ENCODE data around the gene PIM2.
"Not testable (repeated sequence)": the region's sequence is repeated elsewhere in the genome, so short reads cannot be mapped to it uniquely, and the experiment has no call there.

PIM2 gene

GRCh38 chrX:48894891-48895290 is 23.9 kb downstream of the PIM2 start:
- no peaks in the 10 kb centered on the region for H3K9me3 ChIP-seq (ENCODE audit: control insufficient read depth, insufficient read depth, low read length)
- no peaks in the 10 kb centered on the region for H3K36me3 ChIP-seq (ENCODE audit: control insufficient read depth, insufficient read depth, low read length)
- DNase-seq (ENCODE audit: low read depth, low spot score), result no peak
- H3K27ac ChIP-seq (ENCODE audit: low read length), result no peak overlapping the region
- WGBS (ENCODE audit: insufficient coverage, insufficient read length), result no CpG with 5 or more reads among the region's 6 CpGs
- H3K4me3 ChIP-seq (ENCODE audit: low read length), result no peak overlapping the region
- no peaks in the 10 kb centered on the region; the same call in none of the 2 replicates for H3K4me1 ChIP-seq (ENCODE audit: control insufficient read depth, insufficient read depth, low read length)
- H3K27me3 ChIP-seq (ENCODE audit: control insufficient read depth, insufficient read depth, low read length), result no peaks in the 10 kb centered on the region

GRCh38 chrX:48893556-48894348 is 25.1 kb downstream of the PIM2 start:
- no peak for DNase-seq (ENCODE audit: low read depth, low spot score)

DNA sequence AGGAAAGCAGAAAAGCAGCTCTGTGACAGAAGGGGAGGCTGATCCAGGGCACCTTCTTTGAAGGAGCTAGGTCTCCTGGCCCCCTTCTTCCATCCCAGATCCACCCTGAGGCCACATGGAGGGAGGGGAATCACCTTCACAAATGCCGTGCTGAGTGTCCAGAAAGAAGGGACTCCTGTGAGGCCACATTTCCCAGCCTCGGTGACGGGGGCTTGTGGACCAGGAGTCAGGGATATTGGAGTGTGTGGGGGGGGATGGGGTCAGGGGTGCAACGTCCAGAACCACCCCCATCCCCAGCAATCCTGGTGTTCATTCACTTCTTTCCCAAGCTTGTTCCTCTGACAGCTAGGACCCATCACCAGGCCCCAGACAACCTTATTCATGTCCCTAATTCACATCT is 25.9 kb downstream of the PIM2 start:
- Histone ChIP-seq H3K4me3 (ENCODE audit: low read length) (no peak overlapping the region), H3K9me3 (ENCODE audit: control insufficient read depth, insufficient read depth, low read length) (no peaks in the 10 kb centered on the region), H3K27ac (ENCODE audit: low read length) (no peak overlapping the region), H3K27me3 (ENCODE audit: control insufficient read depth, insufficient read depth, low read length) (no peaks in the 10 kb centered on the region), H3K36me3 (ENCODE audit: control insufficient read depth, insufficient read depth, low read length) (no peaks in the 10 kb centered on the region), H3K4me1 (ENCODE audit: control insufficient read depth, insufficient read depth, low read length) (no peaks in the 10 kb centered on the region; the same call in 1 of the 2 replicates)
- DNase-seq (ENCODE audit: low read depth, low spot score), result no peak
- WGBS (ENCODE audit: insufficient coverage, insufficient read length), result no CpG with 5 or more reads among the region's 4 CpGs

More at GRCh38 chrX:48893556-48894348, 25.1 kb downstream of the PIM2 start:
- Histone ChIP-seq H3K4me1 (ENCODE audit: control insufficient read depth, insufficient read depth, low read length) (no peaks in the 10 kb centered on the region; the same call in none of the 2 replicates), H3K9me3 (ENCODE audit: control insufficient read depth, insufficient read depth, low read length) (no peaks in the 10 kb centered on the region), H3K36me3 (ENCODE audit: control insufficient read depth, insufficient read depth, low read length) (no peaks in the 10 kb centered on the region), H3K27me3 (ENCODE audit: control insufficient read depth, insufficient read depth, low read length) (no peaks in the 10 kb centered on the region), H3K27ac (ENCODE audit: low read length) (no peak overlapping the region), H3K4me3 (ENCODE audit: low read length) (no peak overlapping the region)
- no CpG with 5 or more reads among the region's 16 CpGs for WGBS (ENCODE audit: insufficient coverage, insufficient read length)

- no peak for DNase-seq (ENCODE audit: low read depth, low spot score)
- Histone ChIP-seq H3K36me3 (ENCODE audit: control insufficient read depth, insufficient read depth, low read length) (no peaks in the 10 kb centered on the region), H3K4me3 (ENCODE audit: low read length) (peak overlapping the region; percentile 66; the same call in 1 of the 2 replicates), H3K9me3 (ENCODE audit: control insufficient read depth, insufficient read depth, low read length) (no peaks in the 10 kb centered on the region), H3K4me1 (ENCODE audit: control insufficient read depth, insufficient read depth, low read length) (no peaks in the 10 kb centered on the region; the same call in 1 of the 2 replicates), H3K27ac (ENCODE audit: low read length) (no peak overlapping the region), H3K27me3 (ENCODE audit: control insufficient read depth, insufficient read depth, low read length) (no peaks in the 10 kb centered on the region)
- WGBS (ENCODE audit: insufficient coverage, insufficient read length), result no CpG with 5 or more reads among the region's 68 CpGs
Observed at GRCh38 chrX:48891402-48892288, 27.2 kb downstream of the PIM2 start.

DNA sequence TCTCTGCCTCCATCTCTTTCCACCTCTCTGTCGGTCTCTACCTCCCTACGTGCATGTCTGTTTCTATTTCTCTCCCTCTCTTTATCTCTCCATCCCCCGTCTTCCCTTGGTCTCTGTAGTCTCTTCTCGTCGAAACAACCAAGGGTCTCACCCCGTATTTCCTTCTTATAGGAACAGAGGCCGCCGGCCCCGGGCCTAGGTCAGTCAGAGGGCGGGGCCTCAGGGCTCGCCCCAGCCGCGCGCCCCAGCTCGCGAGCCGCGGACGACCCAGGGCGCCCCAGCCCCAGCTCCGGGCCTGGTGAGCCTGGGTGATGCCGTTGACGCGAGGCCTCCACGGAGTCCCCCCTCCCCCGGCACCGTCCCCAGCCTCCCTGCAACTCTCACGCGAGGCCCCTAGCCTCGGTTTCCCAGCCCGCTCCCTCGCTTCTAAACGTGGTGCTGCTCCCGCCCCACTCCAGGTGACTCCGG is 27.9 kb downstream of the PIM2 start:
- Histone ChIP-seq H3K27me3 (ENCODE audit: control insufficient read depth, insufficient read depth, low read length) (no peaks in the 10 kb centered on the region), H3K4me3 (ENCODE audit: low read length) (peak overlapping the region; percentile 66; the same call in 1 of the 2 replicates), H3K27ac (ENCODE audit: low read length) (no peak overlapping the region), H3K36me3 (ENCODE audit: control insufficient read depth, insufficient read depth, low read length) (no peaks in the 10 kb centered on the region), H3K9me3 (ENCODE audit: control insufficient read depth, insufficient read depth, low read length) (no peaks in the 10 kb centered on the region), H3K4me1 (ENCODE audit: control insufficient read depth, insufficient read depth, low read length) (no peaks in the 10 kb centered on the region; the same call in 1 of the 2 replicates)
- WGBS (ENCODE audit: insufficient coverage, insufficient read length), result no CpG with 5 or more reads among the region's 35 CpGs
- DNase-seq (ENCODE audit: low read depth, low spot score), result no peak

DNA sequence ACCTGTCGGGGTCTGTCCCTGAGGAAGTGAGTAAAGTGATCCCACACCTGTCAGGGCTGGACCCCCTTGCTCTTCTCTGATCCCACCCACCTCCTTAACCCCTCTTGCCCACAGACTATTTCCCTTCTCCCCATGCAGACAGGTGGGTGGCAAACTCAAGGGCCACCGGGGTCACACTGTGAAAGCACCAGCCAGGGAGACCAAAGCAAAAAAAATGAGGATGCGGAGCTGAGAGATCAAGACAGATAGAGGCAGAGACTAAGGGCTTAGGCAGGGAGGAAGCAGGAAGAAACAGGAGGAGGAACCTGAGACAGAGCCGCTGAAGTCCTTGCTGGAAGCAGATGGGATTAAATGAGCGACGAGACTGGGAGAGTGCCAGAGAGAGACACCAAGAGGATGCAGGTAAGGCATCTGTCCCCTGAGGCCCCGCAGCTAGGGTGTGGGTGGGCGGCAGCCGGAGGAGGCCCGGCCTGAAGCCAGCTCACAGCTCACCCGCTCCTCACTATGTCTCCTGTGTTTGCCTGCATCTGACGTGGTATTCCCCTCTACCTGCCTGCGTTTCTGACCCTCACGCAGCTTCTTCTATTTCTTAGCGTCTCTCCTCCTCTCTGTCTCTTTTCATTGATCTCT is 28.4 kb downstream of the PIM2 start:
- no peak for DNase-seq (ENCODE audit: low read depth, low spot score)
- no peaks in the 10 kb centered on the region; the same call in 1 of the 2 replicates for H3K4me1 ChIP-seq (ENCODE audit: control insufficient read depth, insufficient read depth, low read length)
- no peak overlapping the region; the same call in 1 of the 2 replicates for H3K4me3 ChIP-seq (ENCODE audit: low read length)
- H3K9me3 ChIP-seq (ENCODE audit: control insufficient read depth, insufficient read depth, low read length), result no peaks in the 10 kb centered on the region
- H3K27me3 ChIP-seq (ENCODE audit: control insufficient read depth, insufficient read depth, low read length), result no peaks in the 10 kb centered on the region
- H3K36me3 ChIP-seq (ENCODE audit: control insufficient read depth, insufficient read depth, low read length), result no peaks in the 10 kb centered on the region
- WGBS (ENCODE audit: insufficient coverage, insufficient read length), result no CpG with 5 or more reads among the region's 15 CpGs
- H3K27ac ChIP-seq (ENCODE audit: low read length), result no peak overlapping the region

GRCh38 chrX:48886586-48886985 is 32.2 kb downstream of the PIM2 start:
- no CpG with 5 or more reads among the region's 5 CpGs for WGBS (ENCODE audit: insufficient coverage, insufficient read length)
- H3K9me3 ChIP-seq (ENCODE audit: control insufficient read depth, insufficient read depth, low read length); H3K27ac ChIP-seq (ENCODE audit: low read length): not testable (repeated sequence)

GRCh38 chrX:48883729-48884128 is 35.1 kb downstream of the PIM2 start:
- Histone ChIP-seq H3K4me1 (ENCODE audit: control insufficient read depth, insufficient read depth, low read length) (no peaks in the 10 kb centered on the region), H3K27ac (ENCODE audit: low read length) (no peak overlapping the region), H3K36me3 (ENCODE audit: control insufficient read depth, insufficient read depth, low read length) (no peaks in the 10 kb centered on the region), H3K4me3 (ENCODE audit: low read length) (no peak overlapping the region), H3K9me3 (ENCODE audit: control insufficient read depth, insufficient read depth, low read length) (no peaks in the 10 kb centered on the region), H3K27me3 (ENCODE audit: control insufficient read depth, insufficient read depth, low read length) (no peaks in the 10 kb centered on the region)
- WGBS (ENCODE audit: insufficient coverage, insufficient read length), result no CpG with 5 or more reads among the region's 10 CpGs
- DNase-seq (ENCODE audit: low read depth, low spot score), result no peak

More at GRCh38 chrX:48886586-48886985, 32.2 kb downstream of the PIM2 start:
- not testable (repeated sequence) for H3K4me1 ChIP-seq (ENCODE audit: control insufficient read depth, insufficient read depth, low read length); H3K27me3 ChIP-seq (ENCODE audit: control insufficient read depth, insufficient read depth, low read length); DNase-seq (ENCODE audit: low read depth, low spot score); H3K4me3 ChIP-seq (ENCODE audit: low read length); H3K36me3 ChIP-seq (ENCODE audit: control insufficient read depth, insufficient read depth, low read length)

DNA sequence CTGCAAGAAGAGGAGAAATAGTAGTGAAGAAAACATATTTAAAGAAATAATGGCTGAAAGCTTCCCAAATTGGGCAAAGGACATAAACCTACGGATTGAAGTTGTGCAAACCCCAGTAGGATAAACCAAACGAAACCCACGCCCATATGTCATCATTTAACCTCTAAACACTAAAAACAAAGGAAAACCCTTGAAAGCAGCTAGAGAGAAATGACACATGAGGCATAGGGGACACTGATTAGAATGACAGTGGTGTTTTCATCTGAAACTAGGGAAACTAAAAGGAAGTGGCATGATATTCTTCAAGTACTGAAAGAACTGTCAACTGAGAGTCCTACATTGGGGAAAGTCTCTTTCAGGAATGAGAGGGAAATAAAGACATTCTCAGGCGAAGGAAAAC is 41.9 kb downstream of the PIM2 start:
- WGBS (ENCODE audit: insufficient coverage, insufficient read length), result no CpG with 5 or more reads among the region's 4 CpGs

GRCh38 chrX:48872017-48872416 is 46.8 kb downstream of the PIM2 start:
- H3K27me3 ChIP-seq (ENCODE audit: control insufficient read depth, insufficient read depth, low read length); H3K36me3 ChIP-seq (ENCODE audit: control insufficient read depth, insufficient read depth, low read length); H3K27ac ChIP-seq (ENCODE audit: low read length); DNase-seq (ENCODE audit: low read depth, low spot score); H3K9me3 ChIP-seq (ENCODE audit: control insufficient read depth, insufficient read depth, low read length); H3K4me3 ChIP-seq (ENCODE audit: low read length); H3K4me1 ChIP-seq (ENCODE audit: control insufficient read depth, insufficient read depth, low read length): not testable (repeated sequence)
- WGBS (ENCODE audit: insufficient coverage, insufficient read length), result no CpG with 5 or more reads among the region's 2 CpGs

More for the DNA sequence above, 41.9 kb downstream of the PIM2 start:
- H3K4me3 ChIP-seq (ENCODE audit: low read length); H3K4me1 ChIP-seq (ENCODE audit: control insufficient read depth, insufficient read depth, low read length); H3K36me3 ChIP-seq (ENCODE audit: control insufficient read depth, insufficient read depth, low read length); H3K27ac ChIP-seq (ENCODE audit: low read length); H3K9me3 ChIP-seq (ENCODE audit: control insufficient read depth, insufficient read depth, low read length); DNase-seq (ENCODE audit: low read depth, low spot score); H3K27me3 ChIP-seq (ENCODE audit: control insufficient read depth, insufficient read depth, low read length): not testable (repeated sequence)
